ENCODE data around the gene LPO. TPM values are rescaled to one million over a fixed set of nuclear protein-coding genes. Genes with fewer than 3 reads are reported as not detected.

LPO gene
- total and polyA plus RNA-seq, 2 experiments from 2014 or later = not detected

DNA sequence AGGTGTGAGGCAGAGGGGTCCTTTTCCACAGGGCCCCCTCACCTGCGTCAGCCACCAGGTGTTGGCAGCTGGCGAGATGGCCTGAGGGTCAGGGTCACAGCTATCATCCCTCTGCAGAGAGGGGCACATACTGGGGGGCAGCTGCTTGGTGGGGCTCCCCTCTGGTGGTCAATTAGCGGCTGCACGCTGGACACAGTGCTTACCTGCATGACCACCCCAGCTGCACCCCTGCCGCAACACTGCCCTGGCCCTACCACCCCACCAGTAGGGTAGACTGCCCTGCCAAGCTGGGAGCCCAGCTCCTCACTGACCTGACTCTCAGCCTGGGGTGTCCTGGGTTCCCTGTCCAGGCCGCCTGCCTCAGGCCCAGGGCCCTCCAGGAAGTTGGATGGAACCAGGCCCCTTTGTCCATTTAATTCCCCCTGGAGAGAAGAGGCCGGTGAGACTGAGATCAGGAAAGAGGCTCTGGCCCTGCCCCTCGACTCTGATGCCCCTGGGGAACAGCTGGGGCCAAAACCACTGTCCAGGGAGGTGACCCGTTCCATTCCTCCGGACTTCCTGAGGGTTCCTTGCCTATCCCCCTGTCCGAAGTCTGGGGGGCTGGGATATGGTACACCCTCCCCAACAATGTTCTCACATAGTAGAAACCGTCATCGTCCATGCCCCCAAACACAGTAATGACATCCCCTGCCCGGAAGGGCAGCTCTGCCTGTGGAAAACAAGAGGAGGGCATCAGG lies 66.5 kb downstream of the LPO start:
- no peak for DNase-seq (ENCODE audit: low read depth in 1 of 2, low spot score in 1 of 2)
- no peaks in the 10 kb centered on the region for H3K9me3 ChIP-seq (ENCODE audit: low read depth)
- no peak overlapping the region for H3K4me3 ChIP-seq
- H3K4me1 ChIP-seq (ENCODE audit: low read depth) = no peaks in the 10 kb centered on the region
- H3K27me3 ChIP-seq = no peaks in the 10 kb centered on the region
- H3K27ac ChIP-seq = no peak overlapping the region
- no peaks in the 10 kb centered on the region for H3K36me3 ChIP-seq
- TF ChIP-seq, protein P1, sequence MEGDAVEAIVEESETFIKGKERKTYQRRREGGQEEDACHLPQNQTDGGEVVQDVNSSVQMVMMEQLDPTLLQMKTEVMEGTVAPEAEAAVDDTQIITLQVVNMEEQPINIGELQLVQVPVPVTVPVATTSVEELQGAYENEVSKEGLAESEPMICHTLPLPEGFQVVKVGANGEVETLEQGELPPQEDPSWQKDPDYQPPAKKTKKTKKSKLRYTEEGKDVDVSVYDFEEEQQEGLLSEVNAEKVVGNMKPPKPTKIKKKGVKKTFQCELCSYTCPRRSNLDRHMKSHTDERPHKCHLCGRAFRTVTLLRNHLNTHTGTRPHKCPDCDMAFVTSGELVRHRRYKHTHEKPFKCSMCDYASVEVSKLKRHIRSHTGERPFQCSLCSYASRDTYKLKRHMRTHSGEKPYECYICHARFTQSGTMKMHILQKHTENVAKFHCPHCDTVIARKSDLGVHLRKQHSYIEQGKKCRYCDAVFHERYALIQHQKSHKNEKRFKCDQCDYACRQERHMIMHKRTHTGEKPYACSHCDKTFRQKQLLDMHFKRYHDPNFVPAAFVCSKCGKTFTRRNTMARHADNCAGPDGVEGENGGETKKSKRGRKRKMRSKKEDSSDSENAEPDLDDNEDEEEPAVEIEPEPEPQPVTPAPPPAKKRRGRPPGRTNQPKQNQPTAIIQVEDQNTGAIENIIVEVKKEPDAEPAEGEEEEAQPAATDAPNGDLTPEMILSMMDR (IDR thresholded peaks at IDR 0.05; ENCODE audit: low read depth, low read length) = no peak

DNA sequence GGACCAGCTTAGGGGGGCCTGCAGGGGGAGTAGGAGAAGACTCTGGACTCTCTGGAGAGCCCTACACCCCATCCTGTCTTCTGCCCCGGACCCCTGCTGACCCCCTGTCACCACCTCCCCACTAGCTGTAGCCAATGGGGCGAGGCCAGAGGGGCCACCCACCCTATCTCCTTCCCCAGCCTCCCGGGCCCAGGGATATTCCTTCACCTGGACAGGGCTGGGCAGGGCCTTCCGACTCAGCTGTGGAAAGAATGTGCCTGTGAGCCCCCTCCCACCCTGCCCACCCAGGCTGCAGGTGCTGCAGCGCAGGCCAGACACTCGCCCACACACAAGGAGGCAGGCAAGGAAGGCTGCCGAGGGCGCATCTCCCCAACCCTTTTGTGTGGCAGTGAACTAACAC lies 67.2 kb downstream of the LPO start:
- no peak for DNase-seq (ENCODE audit: low read depth in 1 of 2, low spot score in 1 of 2)
- Histone ChIP-seq H3K9me3 (ENCODE audit: low read depth) (no peaks in the 10 kb centered on the region), H3K27me3 (no peaks in the 10 kb centered on the region), H3K4me1 (ENCODE audit: low read depth) (no peaks in the 10 kb centered on the region), H3K36me3 (no peaks in the 10 kb centered on the region), H3K27ac (no peak overlapping the region), H3K4me3 (no peak overlapping the region)
- TF ChIP-seq, protein P1 (IDR thresholded peaks at IDR 0.05; ENCODE audit: low read depth, low read length) = no peak

DNA sequence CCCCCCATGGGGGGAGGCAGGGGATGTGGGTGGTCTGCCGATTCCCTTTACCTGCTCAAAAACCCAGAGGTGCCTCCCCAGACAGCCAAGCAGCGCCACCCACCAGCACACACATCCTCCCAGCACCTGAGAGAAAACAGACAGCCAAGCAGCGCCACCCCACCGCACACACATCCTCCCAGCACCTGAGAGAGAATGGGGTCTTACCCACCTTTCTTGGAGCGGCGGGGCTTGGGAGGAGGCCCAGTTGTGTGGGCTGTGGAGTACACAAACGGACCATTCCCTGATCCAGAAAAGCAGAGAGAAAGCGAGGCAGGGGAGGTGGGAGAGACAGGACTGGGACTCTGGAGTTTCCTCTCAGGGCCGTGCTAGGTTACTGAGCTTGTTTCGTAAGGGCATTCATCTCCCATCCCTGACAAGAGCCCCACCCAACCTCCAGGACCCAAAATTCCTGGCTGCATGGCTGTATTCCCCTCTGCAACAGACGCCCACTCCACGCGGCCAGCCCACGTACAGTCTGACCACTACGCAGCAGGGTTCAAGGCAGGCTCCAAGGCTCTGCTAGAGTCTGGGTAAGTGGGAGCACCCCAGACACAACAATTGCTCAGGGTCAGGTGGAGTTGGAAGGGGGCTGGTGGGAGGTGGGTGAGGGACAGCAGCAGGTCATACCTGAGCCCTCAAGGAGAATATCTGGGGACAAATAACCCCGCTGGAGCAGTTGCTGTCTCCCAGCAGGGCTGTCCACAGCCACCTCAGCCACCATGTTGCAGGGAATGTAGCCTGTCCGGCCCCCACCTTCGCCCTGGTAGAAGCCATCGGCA lies 68.0 kb downstream of the LPO start:
- Histone ChIP-seq H3K36me3 (no peaks in the 10 kb centered on the region), H3K27ac (no peak overlapping the region), H3K9me3 (ENCODE audit: low read depth) (no peaks in the 10 kb centered on the region), H3K27me3 (no peaks in the 10 kb centered on the region), H3K4me3 (no peak overlapping the region), H3K4me1 (ENCODE audit: low read depth) (no peaks in the 10 kb centered on the region)
- DNase-seq (ENCODE audit: low read depth in 1 of 2, low spot score in 1 of 2) = no peak
- TF ChIP-seq, protein P1 (IDR thresholded peaks at IDR 0.05; ENCODE audit: low read depth, low read length) = no peak

DNA sequence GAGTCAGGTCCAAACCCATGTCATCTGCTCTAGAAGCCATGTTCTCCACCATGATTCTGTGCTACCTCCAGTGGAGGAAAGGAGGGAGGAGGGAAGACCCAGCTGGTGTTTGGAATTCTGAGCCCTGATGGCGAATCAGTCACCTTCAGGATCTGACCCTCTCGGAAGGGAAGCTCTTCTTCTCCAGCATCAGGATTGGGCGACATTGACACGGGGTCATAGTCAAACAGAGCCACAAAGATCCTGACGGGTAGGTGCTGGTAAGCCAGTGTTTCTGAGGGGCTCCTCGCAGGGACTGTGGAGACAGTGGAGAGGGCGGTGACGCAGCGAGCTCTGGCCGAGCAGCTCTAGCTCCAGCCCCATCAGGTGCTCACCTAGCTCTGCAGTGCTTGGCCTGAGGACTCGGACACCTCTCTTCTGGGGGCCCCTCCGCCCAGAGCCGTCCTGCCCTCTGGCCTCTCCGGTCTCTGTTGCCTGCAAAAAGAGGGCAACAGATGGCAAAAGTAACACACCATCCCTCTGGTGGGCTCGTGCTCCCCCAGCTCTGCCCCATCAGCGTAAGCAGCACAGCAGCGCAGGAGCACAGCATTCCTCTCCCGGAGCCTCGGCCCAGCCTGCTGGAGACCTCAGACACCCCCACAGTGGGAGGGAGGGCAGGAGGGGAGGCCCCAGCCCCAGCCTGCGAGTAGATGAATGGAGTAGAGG lies 69.2 kb downstream of the LPO start:
- no peaks in the 10 kb centered on the region for H3K4me1 ChIP-seq (ENCODE audit: low read depth)
- no peaks in the 10 kb centered on the region for H3K27me3 ChIP-seq
- TF ChIP-seq, protein P1 (IDR thresholded peaks at IDR 0.05; ENCODE audit: low read depth, low read length) = no peak
- H3K36me3 ChIP-seq = no peaks in the 10 kb centered on the region
- no peaks in the 10 kb centered on the region for H3K9me3 ChIP-seq (ENCODE audit: low read depth)
- DNase-seq (ENCODE audit: low read depth in 1 of 2, low spot score in 1 of 2) = no peak
- H3K27ac ChIP-seq = no peak overlapping the region
- no peak overlapping the region for H3K4me3 ChIP-seq

DNA sequence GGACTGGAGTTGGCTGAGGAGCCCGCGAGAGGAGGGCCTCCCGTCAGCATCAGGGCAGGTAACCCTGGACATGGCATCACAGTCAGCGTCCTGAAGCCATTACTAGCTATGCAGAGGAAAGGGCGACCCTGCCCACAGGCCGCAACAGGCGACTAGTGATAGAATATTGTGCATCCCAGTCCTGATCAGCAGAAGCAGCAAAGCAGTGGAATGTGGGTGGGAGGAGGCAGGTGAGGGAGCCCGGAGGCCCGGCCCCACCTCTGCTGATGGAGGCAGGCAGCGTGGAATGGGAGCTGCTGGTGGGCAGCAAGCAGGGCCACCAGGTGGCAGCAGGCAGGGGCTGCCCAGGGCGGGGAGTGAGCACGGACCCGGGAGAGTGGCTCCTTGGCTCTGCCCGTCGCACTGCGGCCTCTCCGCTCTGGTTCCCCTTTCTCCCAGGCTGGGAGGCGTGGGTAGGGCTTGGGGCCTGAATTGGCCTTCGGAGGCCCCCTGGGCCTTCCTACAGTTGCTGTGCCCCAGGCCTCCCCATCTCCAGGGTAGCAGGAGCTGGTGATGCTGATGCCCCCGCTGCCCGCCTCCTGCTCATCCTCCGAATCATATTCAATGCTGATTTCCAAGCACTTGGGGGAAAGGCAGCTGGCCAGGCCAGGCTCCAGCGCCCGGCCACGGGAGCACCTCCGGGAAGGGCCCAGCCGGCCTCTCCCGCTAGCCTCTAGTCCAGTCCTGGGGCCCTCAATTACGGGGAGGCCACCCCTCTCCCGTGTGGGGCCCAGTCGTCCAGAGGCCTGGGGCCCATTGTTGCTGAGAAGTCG lies 70.0 kb downstream of the LPO start:
- Histone ChIP-seq H3K27ac (no peak overlapping the region), H3K4me3 (no peak overlapping the region), H3K36me3 (no peaks in the 10 kb centered on the region), H3K4me1 (ENCODE audit: low read depth) (no peaks in the 10 kb centered on the region), H3K9me3 (ENCODE audit: low read depth) (no peaks in the 10 kb centered on the region), H3K27me3 (no peaks in the 10 kb centered on the region)
- DNase-seq (ENCODE audit: low read depth in 1 of 2, low spot score in 1 of 2) = peak; percentile 16 to 20
- TF ChIP-seq, protein P1 (IDR thresholded peaks at IDR 0.05; ENCODE audit: low read depth, low read length) = peak; percentile 32

All from cardiac muscle cell (in vitro differentiated cells and primary cell).